Astrocyte (in vitro differentiated cells and primary cell): ENCODE data around the gene PLA2G6. TPM values are rescaled to one million over a fixed set of nuclear protein-coding genes. Genes with fewer than 3 reads are reported as not detected.

Experiments
- DNase-seq: peaks from one replicate; pipeline ENCODE4 v3.0.0-alpha.2; 2010; ENCODE audit warnings: low read depth
- FAIRE-seq: peaks from 2 replicates; lab custom pipeline; 2011; peaks lifted over from hg19 to GRCh38; lab: Jason Lieb, UNC
- H2AFZ ChIP-seq: 2 replicates; pipeline ENCODE4 v1.6.0; 2012; ENCODE audit warnings: low read depth, low read length, inconsistent platforms
- H3K27ac ChIP-seq: 2 replicates; pipeline ENCODE4 v1.5.1; 2011; ENCODE audit warnings: low read depth, low read length, inconsistent platforms
- H3K27me3 ChIP-seq: 2 replicates; pipeline ENCODE4 v1.6.0; 2011; ENCODE audit warnings: low read length, inconsistent platforms; ENCODE audit not compliant: insufficient read depth
- H3K36me3 ChIP-seq: 2 replicates; pipeline ENCODE4 v1.5.1; 2011; ENCODE audit warnings: low read length, inconsistent platforms; ENCODE audit not compliant: insufficient read depth
- H3K4me1 ChIP-seq: 2 replicates; pipeline ENCODE4 v1.5.1; 2011; ENCODE audit warnings: low read length, inconsistent platforms; ENCODE audit not compliant: insufficient read depth
- H3K4me2 ChIP-seq: 2 replicates; pipeline ENCODE4 v1.6.0; 2012; ENCODE audit warnings: low read length, inconsistent platforms
- H3K4me3 ChIP-seq: 2 replicates; pipeline ENCODE4 v1.5.1; 2011; ENCODE audit warnings: low read depth, mild to moderate bottlenecking, low read length, inconsistent platforms; ENCODE audit not compliant: insufficient read depth
- H3K79me2 ChIP-seq: 2 replicates; pipeline ENCODE4 v1.6.0; 2012; ENCODE audit warnings: mild to moderate bottlenecking, low read length, inconsistent platforms; ENCODE audit not compliant: insufficient read depth
- H3K9ac ChIP-seq: 2 replicates; pipeline ENCODE4 v1.6.0; 2012; ENCODE audit warnings: mild to moderate bottlenecking, low read length, inconsistent platforms
- H3K9me3 ChIP-seq: 2 replicates; pipeline ENCODE4 v1.5.1; 2012; ENCODE audit warnings: low read depth, mild to moderate bottlenecking, low read length, inconsistent platforms; ENCODE audit not compliant: insufficient read depth
- H4K20me1 ChIP-seq: 2 replicates; pipeline ENCODE4 v1.6.0; 2012; ENCODE audit warnings: low read length, inconsistent platforms; ENCODE audit not compliant: insufficient read depth
- H3K27ac Mint-ChIP-seq: one replicate; pipeline ENCODE4 v1.8.0; 2021; ENCODE audit warnings: mild to moderate bottlenecking, mixed read lengths; ENCODE audit not compliant: unreplicated experiment
- H3K27me3 Mint-ChIP-seq: one replicate; pipeline ENCODE4 v1.8.0; 2021; ENCODE audit warnings: low read depth, mixed read lengths; ENCODE audit not compliant: unreplicated experiment
- H3K36me3 Mint-ChIP-seq: one replicate; pipeline ENCODE4 v1.8.0; 2021; ENCODE audit warnings: low read depth, mixed read lengths; ENCODE audit not compliant: unreplicated experiment
- H3K4me1 Mint-ChIP-seq: one replicate; pipeline ENCODE4 v1.8.0; 2021; ENCODE audit warnings: low read depth, mixed read lengths; ENCODE audit not compliant: unreplicated experiment
- H3K4me3 Mint-ChIP-seq: one replicate; pipeline ENCODE4 v1.8.0; 2021; ENCODE audit warnings: mild to moderate bottlenecking, moderate library complexity, mixed read lengths; ENCODE audit not compliant: unreplicated experiment
- H3K9me3 Mint-ChIP-seq: one replicate; pipeline ENCODE4 v1.8.0; 2021; ENCODE audit warnings: mild to moderate bottlenecking, mixed read lengths; ENCODE audit not compliant: unreplicated experiment
- EZH2 ChIP-seq: IDR thresholded peaks from 2 replicates; pipeline ENCODE4 v1.6.1; 2012; ENCODE audit warnings: mild to moderate bottlenecking, low read length, inconsistent platforms; ENCODE audit not compliant: insufficient read depth
- total RNA-seq: library from RNA; stranded (reverse); gene quantifications from 2 replicates; pipeline ENCODE4 v1.2.1, GENCODE V29; 2021
- TF ChIP-seq, protein P1 (sequence below): IDR thresholded peaks from 2 replicates; pipeline ENCODE4 v1.5.1; 2011; ENCODE audit warnings: low read depth, mild to moderate bottlenecking, inconsistent platforms, low read length, moderate library complexity; ENCODE audit not compliant: insufficient read depth

Gene PLA2G6
- total RNA-seq, 1 donor from 2014 or later = 10.0 TPM

- H3K36me3 ChIP-seq = no peaks in the 10 kb centered on the region
- no peak overlapping the region for H2AFZ ChIP-seq
- no peak overlapping the region for H3K4me2 ChIP-seq
- no peaks in the 10 kb centered on the region for H4K20me1 ChIP-seq
- no peaks in the 10 kb centered on the region for H3K9me3 ChIP-seq
- peaks cover 13% of the 10 kb centered on the region for H3K27me3 Mint-ChIP-seq
- H3K4me3 Mint-ChIP-seq = no peak overlapping the region
- H3K27me3 ChIP-seq = no peaks in the 10 kb centered on the region
- no peak overlapping the region for H3K4me3 ChIP-seq
- H3K79me2 ChIP-seq = no peaks in the 10 kb centered on the region
- no peak for FAIRE-seq
- H3K9ac ChIP-seq = no peak overlapping the region
- TF ChIP-seq EZH2 = no peak
- TF ChIP-seq, protein P1, sequence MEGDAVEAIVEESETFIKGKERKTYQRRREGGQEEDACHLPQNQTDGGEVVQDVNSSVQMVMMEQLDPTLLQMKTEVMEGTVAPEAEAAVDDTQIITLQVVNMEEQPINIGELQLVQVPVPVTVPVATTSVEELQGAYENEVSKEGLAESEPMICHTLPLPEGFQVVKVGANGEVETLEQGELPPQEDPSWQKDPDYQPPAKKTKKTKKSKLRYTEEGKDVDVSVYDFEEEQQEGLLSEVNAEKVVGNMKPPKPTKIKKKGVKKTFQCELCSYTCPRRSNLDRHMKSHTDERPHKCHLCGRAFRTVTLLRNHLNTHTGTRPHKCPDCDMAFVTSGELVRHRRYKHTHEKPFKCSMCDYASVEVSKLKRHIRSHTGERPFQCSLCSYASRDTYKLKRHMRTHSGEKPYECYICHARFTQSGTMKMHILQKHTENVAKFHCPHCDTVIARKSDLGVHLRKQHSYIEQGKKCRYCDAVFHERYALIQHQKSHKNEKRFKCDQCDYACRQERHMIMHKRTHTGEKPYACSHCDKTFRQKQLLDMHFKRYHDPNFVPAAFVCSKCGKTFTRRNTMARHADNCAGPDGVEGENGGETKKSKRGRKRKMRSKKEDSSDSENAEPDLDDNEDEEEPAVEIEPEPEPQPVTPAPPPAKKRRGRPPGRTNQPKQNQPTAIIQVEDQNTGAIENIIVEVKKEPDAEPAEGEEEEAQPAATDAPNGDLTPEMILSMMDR = no peak
- no peak overlapping the region for H3K27ac ChIP-seq
- DNase-seq = no peak
- no peaks in the 10 kb centered on the region for H3K4me1 Mint-ChIP-seq
- peaks cover 3% of the 10 kb centered on the region for H3K36me3 Mint-ChIP-seq
- H3K4me1 ChIP-seq = no peaks in the 10 kb centered on the region
- H3K27ac Mint-ChIP-seq = no peak overlapping the region
- H3K9me3 Mint-ChIP-seq = no peaks in the 10 kb centered on the region
Measured at GRCh38 chr22:38115423-38116205, 66.0 kb downstream of the PLA2G6 start.

GRCh38 chr22:38114484-38115398 is 66.9 kb downstream of the PLA2G6 start:
- no peaks in the 10 kb centered on the region for H3K9me3 ChIP-seq
- H3K79me2 ChIP-seq = no peaks in the 10 kb centered on the region
- Mint-ChIP-seq H3K4me1 (no peaks in the 10 kb centered on the region), H3K4me3 (no peak overlapping the region), H3K36me3 (peaks cover 3% of the 10 kb centered on the region), H3K27ac (no peak overlapping the region), H3K9me3 (no peaks in the 10 kb centered on the region), H3K27me3 (peaks cover 13% of the 10 kb centered on the region)
- no peaks in the 10 kb centered on the region for H3K36me3 ChIP-seq
- no peaks in the 10 kb centered on the region for H3K4me1 ChIP-seq
- no peak overlapping the region for H2AFZ ChIP-seq
- no peak for TF ChIP-seq EZH2
- TF ChIP-seq, protein P1 = peak; percentile 77
- DNase-seq = peak; percentile 42
- no peak overlapping the region for H3K4me3 ChIP-seq
- no peak overlapping the region for H3K4me2 ChIP-seq
- no peak for FAIRE-seq
- H3K27ac ChIP-seq = no peak overlapping the region
- H4K20me1 ChIP-seq = no peaks in the 10 kb centered on the region
- H3K27me3 ChIP-seq = no peaks in the 10 kb centered on the region
- no peak overlapping the region for H3K9ac ChIP-seq
